HG02840 (cell line): ENCODE results near the gene GALT.
"Not testable (repeated sequence)": the region's sequence is repeated elsewhere in the genome, so short reads cannot be mapped to it uniquely, and the experiment has no call there.

Experiments used
- ATAC-seq: cut with Tn5 transposase; IDR thresholded peaks from one replicate; pipeline ENCODE4 v1.9.1; 2021; ENCODE audit warnings: mild to moderate bottlenecking, moderate library complexity, moderate number of reproducible peaks; ENCODE audit not compliant: unreplicated experiment, low FRiP score

GALT gene

DNA sequence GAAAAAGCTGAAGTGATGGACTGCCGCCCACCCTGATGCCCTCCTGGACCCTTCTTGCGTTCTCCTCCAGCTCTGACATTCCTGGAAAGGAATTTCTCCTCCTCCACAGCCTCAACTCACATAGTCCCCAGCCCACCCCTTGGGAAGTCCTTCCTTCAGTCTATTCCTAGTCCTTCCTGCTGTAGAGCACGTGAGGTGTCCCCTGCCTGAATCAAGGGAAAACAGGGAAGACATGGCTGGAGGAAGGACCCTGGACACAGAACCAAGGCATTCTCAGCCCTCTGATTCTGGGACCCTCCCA lies 21.3 kb upstream of the GALT start:
- no peak for ATAC-seq

DNA sequence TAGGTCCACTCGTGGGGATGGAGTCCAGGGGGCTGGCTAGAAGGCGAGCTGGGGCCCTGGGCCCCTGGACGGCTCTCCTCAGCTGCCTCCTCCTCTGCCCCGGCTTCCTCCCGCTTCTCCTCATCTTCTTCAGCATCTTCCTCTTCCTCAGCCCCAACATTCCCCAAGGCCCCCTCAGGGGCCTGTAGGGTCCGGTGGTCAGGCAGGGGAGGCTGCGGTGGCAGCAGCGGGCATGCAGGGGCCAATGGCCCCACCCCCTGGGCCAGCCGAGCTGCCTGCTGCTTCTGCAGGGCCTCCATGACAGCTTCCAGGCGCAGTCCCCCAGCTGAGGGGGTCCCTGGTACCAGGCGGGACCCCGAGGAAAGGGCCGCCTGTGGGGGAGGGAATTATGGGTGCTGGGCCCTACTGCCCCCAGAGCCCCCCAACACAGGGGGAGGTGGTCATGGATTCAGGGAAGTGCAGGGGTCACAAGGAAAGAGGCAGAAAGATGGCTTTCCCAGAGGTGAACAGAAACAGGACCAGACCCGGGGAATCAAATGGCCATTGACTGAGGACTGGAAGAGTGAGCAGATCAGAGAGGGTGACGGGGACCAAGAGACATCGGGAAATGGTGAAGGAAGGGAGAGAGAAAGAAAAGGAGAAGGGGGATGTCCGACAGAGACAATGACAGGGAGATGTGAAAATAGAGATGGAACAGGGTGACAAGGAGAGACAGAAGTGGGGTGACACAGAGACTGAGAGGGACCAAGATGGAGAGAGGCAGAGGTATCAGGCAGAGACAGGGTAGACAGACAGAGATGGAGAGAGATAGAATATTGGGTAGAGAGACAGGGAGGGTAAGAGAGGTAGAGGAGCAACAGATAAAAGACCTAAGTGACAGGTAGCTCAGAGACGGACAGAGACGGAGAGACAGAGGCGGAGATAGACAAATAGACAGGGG lies 18.5 kb upstream of the GALT start:
- no peak for ATAC-seq

DNA sequence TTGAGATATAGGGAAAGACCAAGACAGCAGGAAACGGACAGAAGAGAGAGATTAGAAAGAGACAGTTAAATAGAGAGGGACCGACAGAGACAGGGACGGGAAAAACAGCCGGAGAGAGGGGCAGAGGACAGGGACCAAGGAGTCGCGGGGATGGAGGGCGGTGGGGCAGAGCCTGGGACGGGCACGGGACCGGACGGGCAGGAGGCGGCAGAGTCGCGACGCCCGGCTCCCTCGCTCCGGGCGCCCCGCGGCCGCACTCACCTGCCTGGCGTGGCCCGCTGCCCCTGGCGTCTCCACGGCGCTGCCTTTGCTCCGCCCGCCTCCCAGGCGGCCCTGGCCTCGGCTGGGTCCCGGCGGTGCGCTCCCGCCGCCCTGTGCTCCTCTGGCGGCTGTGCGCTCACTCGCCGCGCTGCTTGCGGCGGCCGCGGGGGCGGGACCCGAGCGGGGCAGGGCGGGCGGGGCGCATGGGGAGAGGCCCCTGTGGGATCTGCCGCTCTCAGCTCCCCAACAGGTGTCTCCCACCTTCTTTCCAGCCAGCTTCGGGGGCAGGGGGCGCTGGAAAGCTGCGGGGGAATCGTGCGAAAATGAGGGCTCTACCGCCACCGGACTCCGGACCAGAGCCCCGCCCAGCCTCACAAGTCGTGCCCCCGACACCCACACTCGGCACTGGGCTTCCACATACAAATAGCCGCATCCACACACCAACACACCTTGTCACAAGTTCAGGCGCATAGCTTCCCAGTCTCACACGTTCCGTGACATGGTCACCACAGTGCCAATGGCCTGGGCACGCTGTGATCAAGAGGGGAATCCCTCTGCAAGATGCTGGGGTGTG lies 17.6 kb upstream of the GALT start, which contains the start of gene ARID3C:
Gene ARID3C, minus strand, starts transcription at position 411 of the 835 bp plus-strand sequence. CDS start 1,052 bp downstream, outside the sequence.
- ATAC-seq = no peak

DNA sequence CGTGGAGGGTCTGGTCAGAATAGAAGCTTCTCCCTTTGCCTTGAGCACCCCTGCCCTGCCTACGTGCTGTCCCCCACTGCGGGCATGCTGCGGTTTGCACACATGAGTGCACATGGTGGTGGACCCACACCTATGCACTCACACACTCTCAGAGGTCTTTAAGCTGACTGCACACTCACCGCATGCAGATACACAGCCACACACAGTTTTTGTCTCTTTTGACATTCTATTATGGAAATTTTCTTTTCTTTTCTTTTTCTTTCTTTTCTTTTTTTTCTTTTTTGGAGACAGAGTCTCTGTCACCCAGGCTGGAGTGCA lies 17.0 kb upstream of the GALT start:
- ATAC-seq = no peak

DNA sequence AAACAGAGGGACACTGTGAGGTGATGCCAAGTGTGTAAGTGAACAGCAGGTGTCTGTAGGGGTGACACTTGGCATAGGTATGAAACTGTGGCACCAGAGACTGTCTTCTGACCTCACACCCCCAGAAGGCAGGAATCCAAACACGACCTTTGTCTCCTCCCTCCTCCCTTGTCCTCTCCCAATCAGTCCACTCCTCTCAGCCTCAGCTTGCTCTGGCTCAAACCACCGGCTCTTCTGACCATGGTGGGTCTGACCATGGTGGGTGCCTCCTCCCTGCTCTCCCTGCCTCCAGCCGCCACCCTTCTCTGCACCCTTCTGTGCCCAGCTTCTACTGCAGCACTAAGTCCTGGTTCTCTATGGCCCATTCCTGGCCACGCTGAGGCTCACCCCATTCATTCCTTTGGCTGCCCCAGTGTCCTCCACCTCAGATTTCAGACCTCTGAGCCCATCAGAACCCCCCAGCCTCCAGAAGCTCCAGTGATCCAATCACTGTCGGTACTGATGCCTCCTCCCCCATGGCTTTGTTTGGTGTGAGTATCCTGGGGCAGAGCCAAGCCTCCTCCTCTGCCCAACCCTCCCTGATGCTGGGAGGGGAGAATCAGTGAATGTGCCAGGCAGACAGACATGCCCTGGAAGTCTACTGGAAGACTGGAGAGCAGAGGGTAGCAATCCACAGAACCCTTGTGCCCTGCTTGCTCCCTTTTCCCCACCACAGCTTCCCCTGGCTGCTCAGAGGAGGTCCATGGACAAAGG lies 15.9 kb upstream of the GALT start:
- ATAC-seq = no peak

DNA sequence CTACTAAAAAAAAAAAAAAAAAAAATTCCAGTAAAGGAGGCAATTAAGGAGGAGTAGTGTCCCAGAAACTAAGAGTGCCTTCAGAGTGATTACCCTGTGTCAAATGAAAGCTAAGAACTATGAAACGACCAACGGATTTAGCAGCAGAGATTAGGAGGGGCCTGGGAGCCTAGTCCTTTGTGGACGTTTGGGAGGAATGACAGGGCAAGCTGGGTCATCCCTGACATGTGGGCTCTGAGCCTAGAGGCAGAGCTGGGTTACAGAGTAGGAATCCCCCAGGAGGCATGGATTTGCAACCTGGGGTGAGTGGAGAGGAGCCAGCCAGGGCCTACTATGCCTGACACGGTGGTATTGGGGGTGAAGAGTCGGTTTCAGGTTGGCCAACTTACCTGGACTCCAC lies 13.3 kb upstream of the GALT start:
- ATAC-seq = no peak

DNA sequence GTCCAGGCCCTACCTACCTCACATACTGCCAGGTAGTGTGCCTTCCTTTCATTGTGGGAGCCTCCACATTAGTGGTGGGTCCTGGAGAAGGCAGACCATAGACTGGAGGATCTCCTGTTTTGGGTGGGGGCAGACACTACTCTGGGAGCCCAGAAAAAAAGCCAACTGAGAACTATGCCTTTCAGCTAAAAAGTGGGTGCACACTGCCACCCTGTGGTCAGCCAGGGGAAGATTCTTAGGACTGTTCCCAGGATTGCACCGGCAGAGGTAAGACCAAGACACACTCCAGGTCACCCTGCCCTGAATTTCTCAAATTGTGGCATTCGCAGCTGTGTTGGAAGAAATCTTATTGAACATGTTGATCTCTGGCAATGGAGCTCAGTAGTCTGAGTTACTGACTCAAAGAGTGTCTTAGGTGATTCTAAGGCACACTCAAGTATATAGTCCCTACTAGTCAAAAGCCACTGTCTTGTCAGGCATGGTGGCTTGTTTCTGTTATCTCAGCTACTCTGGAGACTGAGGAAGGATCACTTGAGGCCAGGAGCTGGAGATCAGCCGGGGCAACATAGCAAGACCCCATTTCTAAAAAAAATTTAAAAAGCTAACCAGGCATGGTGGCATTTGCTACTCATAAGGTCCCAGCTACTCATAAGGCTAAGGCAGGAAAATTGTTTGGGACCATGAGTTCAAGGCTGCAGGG lies 12.5 kb upstream of the GALT start:
- no peak for ATAC-seq

DNA sequence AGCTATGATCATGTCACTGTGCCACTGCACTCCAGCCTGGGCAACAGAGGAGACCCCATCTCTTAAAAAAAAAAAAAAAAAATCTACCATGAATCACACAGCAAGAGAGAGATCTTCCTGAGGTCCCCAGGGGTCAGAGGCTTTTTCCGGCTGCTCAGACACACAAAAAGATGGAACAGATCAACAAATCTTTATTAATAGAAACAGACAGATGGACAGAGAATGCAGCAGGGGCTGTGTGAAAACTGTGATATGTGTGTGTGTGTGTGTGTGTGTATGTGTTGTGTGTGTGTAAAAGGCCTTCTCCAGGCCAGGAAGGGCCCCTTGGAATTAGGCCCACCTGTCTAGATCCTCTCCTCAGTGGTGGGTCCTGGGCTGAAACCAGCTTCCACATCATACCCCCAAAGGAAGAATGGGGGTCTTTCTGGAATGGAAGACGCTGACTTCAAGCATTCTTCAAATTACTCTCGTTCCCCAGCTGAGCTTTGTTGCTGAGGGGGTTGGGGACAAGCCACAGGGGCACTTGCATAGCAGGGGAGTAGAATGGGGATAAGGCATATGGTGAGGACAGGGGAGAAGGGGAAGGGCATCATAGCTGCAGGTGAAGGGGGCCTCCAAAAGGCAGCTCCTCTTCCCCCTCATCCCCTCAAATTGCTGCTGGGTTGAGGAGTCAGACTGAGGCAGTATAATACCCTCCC lies 11.8 kb upstream of the GALT start:
- no peak for ATAC-seq

DNA sequence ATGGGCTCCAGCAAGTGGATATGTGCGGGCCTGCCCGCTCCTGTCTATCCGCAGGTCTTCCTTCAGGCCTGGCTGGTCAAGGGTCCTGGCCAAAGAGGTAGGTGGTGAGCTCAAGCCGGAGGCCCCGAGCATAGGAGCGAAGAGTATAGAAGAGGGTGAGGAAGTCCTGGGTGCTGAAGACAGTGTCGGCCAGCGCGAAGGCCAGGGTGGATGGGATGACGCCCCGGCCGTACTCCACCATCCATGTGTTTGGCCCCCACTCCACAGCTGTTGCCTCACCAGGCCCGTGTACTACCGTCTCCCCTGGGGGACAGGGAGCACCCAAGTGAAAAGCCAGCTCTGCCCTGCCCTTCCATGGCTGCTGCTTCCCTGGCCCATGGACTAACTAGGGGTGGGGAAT lies 10.9 kb upstream of the GALT start:
- no peak for ATAC-seq

DNA sequence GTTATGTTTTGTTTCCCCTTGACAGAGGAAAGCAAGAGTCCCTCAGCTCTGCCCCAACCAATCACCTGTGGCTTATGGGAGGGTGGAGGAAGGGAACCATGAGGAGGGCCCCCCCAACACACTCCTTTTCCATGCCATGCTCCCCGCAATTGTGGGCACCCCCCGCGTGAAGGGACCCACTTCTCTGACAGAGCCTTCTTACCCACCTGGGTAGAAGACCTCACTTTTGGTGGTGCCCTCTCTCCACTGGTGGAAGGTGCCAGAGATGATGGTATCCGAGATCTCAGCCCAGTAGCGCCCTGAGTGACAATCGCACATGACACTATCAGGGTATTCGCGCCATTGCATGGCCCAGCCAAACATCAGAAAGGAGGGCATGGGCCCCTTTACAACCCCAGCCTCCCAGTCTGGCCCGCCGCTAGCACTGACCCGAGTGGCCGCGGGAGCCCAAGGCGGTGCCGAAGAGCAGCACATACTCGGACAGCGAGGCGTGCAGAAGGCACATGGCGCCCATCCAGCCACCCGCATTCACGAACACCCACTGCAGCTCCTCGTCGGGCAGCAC lies 9.6 kb upstream of the GALT start:
- peak; percentile 3 for ATAC-seq

DNA sequence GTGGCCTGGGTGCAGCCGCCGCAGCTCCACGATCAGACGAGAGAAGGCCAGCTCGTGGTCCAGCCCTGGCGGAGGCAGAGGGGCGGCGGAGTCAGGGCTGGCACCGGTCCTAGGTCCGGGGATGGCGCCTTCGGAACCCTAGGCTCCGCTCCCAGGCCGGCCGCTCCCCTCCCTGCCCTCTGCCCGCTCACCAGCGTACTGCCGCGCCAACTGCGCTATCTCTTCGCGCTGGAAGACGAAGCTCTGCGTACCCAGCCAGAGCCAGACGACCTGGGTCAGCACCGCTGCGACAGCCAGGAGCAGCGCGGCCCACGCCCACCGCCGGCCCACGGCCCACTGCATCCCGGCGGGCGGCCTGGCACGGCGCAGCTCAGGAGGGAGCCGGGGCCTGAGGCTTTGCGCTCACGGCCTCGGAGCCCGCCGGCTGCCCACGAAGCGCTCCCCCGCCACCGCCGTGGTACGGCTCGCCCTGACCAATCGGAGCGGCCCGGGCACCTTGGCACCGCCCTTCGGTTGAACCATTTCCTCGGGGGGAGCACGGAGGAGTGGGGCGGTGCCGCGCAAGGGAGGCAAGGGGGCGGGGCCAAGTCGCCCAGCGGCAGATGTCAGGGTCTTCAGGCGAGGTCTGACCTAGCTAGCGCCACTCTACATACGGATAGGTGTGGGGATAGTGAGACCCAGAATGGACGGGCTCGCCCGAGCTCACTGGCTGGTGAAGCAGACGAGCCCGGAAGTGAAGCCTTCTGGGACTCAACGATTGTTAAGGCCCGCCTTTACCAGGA lies 8.9 kb upstream of the GALT start, which contains the start of gene SIGMAR1:
Gene SIGMAR1, minus strand, starts transcription at position 432 of the 782 bp plus-strand sequence. Its CDS starts 90 bp downstream, at position 342.
- ATAC-seq = peak; percentile 86

DNA sequence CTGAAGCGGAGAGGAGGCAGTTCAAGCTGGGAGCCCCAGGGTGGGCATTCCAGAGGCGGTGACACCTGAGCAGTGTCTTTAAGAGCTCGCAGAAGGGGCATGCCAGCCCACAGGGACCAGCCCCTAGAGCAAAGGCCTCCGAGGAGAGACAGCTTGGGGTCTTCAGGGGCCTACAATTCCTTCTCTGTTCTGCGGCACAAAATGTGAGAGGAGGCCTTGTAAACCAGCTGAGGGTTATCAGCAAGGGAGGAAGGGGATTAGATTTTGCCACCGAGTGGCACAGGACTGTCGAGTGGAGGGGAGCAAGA lies 8.4 kb upstream of the GALT start:
- no peak for ATAC-seq

DNA sequence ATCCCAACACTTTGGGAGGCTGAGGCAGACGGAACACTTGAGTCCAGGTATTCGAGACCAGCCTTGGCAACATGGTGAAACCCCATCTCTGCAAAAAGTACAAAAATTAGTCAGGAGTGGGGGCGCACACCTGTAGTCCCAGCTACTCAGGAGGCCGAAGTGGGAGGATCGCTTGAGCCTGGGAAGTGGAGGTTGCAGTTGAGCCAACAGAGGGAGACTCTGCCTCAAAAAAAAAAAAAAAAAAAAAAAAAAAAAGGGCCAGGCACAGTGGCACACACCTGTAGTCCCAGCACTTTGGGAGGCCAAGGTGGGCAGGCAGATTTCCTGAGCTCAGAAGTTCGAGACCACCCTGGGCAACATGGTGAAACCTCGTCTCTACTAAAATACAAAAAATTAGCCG lies 7.2 kb upstream of the GALT start:
- not testable (repeated sequence) for ATAC-seq

DNA sequence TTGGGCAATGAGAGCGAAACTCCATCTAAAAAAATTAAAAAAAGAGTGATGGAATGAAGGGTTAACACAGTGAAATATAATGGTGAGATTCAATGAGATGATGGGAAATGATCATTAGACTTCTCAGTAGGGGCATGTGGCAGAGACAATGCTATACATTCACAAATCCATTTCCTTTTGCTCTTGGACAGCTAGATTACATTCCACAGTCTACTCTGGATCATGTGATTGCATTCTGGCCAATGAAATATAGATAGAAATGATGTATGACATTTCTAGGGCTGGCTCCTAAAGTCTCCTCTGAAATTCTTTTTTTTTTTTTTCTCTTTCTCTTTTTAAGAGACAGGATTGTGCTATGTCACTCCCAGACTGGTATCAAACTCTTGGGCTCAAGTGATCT lies 3.8 kb upstream of the GALT start:
- no peak for ATAC-seq

DNA sequence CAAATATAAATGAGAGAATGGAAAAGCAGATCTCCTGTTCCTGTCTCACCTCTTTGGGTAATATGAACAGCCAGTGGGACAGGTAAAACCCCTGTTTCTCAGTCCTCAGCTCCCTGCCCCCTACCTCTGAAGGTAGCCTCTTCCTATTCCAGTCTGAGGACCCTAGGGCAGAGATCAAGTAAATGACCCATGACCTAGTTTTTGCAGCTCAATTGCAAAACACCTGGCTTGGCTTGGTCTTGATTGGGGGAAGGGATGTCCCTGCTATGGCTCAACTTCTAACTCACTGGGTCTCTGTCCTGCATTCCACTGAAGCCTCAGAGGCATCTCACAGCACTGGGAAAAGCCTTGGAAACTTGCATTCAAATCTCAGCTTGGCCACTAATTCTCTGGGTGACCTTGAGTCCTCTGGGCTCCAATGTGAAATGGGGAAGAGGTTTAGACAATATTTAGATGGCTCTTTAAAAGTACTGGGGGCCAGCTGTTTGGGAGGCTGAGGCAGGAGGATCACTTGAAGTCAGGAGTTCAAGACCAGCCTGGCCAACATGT lies 1.6 kb upstream of the GALT start:
- ATAC-seq = no peak

DNA sequence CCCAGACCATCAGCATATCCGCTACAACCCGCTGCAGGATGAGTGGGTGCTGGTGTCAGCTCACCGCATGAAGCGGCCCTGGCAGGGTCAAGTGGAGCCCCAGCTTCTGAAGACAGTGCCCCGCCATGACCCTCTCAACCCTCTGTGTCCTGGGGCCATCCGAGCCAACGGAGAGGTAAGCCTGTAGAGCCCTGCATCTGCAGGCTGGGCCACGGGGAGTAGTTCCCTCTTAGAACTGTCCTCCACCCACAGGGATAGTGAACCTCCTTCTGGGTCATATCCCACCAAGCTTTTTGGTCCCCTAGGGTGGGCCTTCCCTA lies 569 bp downstream of the GALT start:
- ATAC-seq = peak; percentile 10

DNA sequence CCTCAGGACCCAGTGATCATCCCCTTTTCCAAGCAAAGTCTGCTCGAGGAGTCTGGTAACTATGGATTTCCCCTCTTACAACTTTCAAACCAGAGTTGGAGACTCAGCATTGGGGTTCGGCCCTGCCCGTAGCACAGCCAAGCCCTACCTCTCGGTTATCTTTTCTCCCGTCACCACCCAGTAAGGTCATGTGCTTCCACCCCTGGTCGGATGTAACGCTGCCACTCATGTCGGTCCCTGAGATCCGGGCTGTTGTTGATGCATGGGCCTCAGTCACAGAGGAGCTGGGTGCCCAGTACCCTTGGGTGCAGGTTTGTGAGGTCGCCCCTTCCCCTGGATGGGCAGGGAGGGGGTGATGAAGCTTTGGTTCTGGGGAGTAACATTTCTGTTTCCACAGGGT lies 1.2 kb downstream of the GALT start:
- no peak for ATAC-seq

DNA sequence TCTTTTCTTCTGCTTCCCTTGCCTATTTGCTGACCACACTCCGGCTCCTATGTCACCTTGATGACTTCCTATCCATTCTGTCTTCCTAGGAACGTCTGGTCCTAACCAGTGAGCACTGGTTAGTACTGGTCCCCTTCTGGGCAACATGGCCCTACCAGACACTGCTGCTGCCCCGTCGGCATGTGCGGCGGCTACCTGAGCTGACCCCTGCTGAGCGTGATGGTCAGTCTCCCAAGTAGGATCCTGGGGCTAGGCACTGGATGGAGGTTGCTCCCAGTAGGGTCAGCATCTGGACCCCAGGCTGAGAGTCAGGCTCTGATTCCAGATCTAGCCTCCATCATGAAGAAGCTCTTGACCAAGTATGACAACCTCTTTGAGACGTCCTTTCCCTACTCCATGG lies 2.2 kb downstream of the GALT start:
- no peak for ATAC-seq

DNA sequence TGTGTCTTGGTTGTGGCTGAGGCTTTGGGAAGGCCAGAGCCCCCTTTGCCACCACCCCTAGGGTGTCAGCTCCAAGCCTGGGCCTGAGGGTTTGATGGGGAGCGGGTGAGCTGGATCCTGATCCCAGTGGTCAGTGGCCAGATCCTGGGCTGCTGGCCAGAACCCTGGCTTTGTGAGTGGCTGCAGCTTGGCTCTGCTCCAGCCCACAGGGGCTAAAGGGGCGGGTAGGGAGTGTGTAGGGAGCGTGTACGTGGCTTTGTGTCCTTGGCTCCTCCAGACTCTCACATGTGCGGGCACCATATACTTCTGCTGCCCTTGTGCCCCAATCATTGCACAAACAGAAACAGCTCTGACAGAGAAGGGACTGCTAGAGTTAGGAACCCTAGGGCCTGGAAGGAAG lies 4.3 kb downstream of the GALT start:
- ATAC-seq = no peak
